NCI-H82 treated with DMSO at 0.1 percent for 48 hours (cell line): ENCODE data around the gene PDE1C.

ENCODE experiments used
- DNase-seq: peaks from one replicate; lab custom pipeline; 2025; ENCODE audit not compliant: unreplicated experiment; lab: John Stamatoyannopoulos, UW

The PDE1C gene

GRCh38 chr7:31906479-31907171, 163.6 kb downstream of the PDE1C start:
- no peak for DNase-seq

- no peak for DNase-seq
These were observed 166.2 kb downstream of the PDE1C start for GRCh38 chr7:31903962-31904361.

- DNase-seq: no peak
These were observed 170.8 kb downstream of the PDE1C start for GRCh38 chr7:31899356-31899927.

GRCh38 chr7:31896925-31897324, 173.3 kb downstream of the PDE1C start:
- DNase-seq: peak; percentile 57

- DNase-seq: no peak
These were observed 175.9 kb downstream of the PDE1C start for GRCh38 chr7:31894308-31894707.

- no peak for DNase-seq
These were observed 176.8 kb downstream of the PDE1C start for GRCh38 chr7:31893365-31893764.

GRCh38 chr7:31892099-31892829, 177.9 kb downstream of the PDE1C start:
- DNase-seq: no peak

GRCh38 chr7:31890766-31891165, 179.4 kb downstream of the PDE1C start:
- no peak for DNase-seq

GRCh38 chr7:31890198-31890597, 180.0 kb downstream of the PDE1C start:
- DNase-seq: no peak

GRCh38 chr7:31887006-31887405, 183.2 kb downstream of the PDE1C start:
- DNase-seq: no peak

- DNase-seq: no peak
These were observed 185.0 kb downstream of the PDE1C start for GRCh38 chr7:31885171-31885570.

GRCh38 chr7:31883761-31884164, 186.4 kb downstream of the PDE1C start:
- DNase-seq: no peak

- no peak for DNase-seq
These were observed 188.0 kb downstream of the PDE1C start for GRCh38 chr7:31882187-31882586.

- DNase-seq: no peak
These were observed 191.3 kb downstream of the PDE1C start for GRCh38 chr7:31878875-31879274.

GRCh38 chr7:31875424-31875823, 194.8 kb downstream of the PDE1C start:
- DNase-seq: no peak

GRCh38 chr7:31874631-31875386, 195.4 kb downstream of the PDE1C start:
- no peak for DNase-seq

GRCh38 chr7:31873816-31874597, 196.2 kb downstream of the PDE1C start:
- DNase-seq: no peak

- no peak for DNase-seq
These were observed 197.4 kb downstream of the PDE1C start for GRCh38 chr7:31872545-31873370.

- no peak for DNase-seq
These were observed 205.6 kb downstream of the PDE1C start for GRCh38 chr7:31864646-31865045.

- no peak for DNase-seq
These were observed 209.3 kb downstream of the PDE1C start for GRCh38 chr7:31860925-31861324.
